ENCODE results near the gene NKRF.

NKRF gene

GRCh38 chrX:119622356-119623232 is 16.4 kb upstream of the NKRF start:
- Histone ChIP-seq H3K36me3 (no peaks in the 10 kb centered on the region; the same call in 1 of the 2 replicates), H3K4me1 (no peaks in the 10 kb centered on the region), H3K4me3 (ENCODE audit: low read depth, low read length) (no peak overlapping the region), H3K9me3 (no peaks in the 10 kb centered on the region), H3K27me3 (no peaks in the 10 kb centered on the region)
- TF ChIP-seq CTCF (IDR thresholded peaks at IDR 0.05; ENCODE audit: low read depth, low read length): no peak
- DNase-seq: no peak

- no peak for DNase-seq
- no peak for TF ChIP-seq CTCF (IDR thresholded peaks at IDR 0.05; ENCODE audit: low read depth, low read length)
- H3K4me3 ChIP-seq (ENCODE audit: low read depth, low read length): no peak overlapping the region
- H3K27me3 ChIP-seq: no peaks in the 10 kb centered on the region
- no peaks in the 10 kb centered on the region for H3K36me3 ChIP-seq
- H3K4me1 ChIP-seq: no peaks in the 10 kb centered on the region
- H3K9me3 ChIP-seq: no peaks in the 10 kb centered on the region
Observed at GRCh38 chrX:119618439-119618838, 12.2 kb upstream of the NKRF start.

- Histone ChIP-seq H3K36me3 (no peaks in the 10 kb centered on the region), H3K4me1 (no peaks in the 10 kb centered on the region), H3K9me3 (no peaks in the 10 kb centered on the region), H3K27me3 (no peaks in the 10 kb centered on the region), H3K4me3 (ENCODE audit: low read depth, low read length) (no peak overlapping the region)
- TF ChIP-seq CTCF (IDR thresholded peaks at IDR 0.05; ENCODE audit: low read depth, low read length): no peak
- DNase-seq: no peak
Observed at GRCh38 chrX:119617517-119618164, 11.4 kb upstream of the NKRF start.

GRCh38 chrX:119614776-119615175 is 8.6 kb upstream of the NKRF start:
- Histone ChIP-seq H3K9me3 (no peaks in the 10 kb centered on the region), H3K27me3 (no peaks in the 10 kb centered on the region), H3K4me3 (ENCODE audit: low read depth, low read length) (no peak overlapping the region), H3K4me1 (no peaks in the 10 kb centered on the region), H3K36me3 (no peaks in the 10 kb centered on the region)
- TF ChIP-seq CTCF (IDR thresholded peaks at IDR 0.05; ENCODE audit: low read depth, low read length): no peak
- DNase-seq: no peak

- Histone ChIP-seq H3K27me3 (no peaks in the 10 kb centered on the region), H3K9me3 (no peaks in the 10 kb centered on the region), H3K36me3 (no peaks in the 10 kb centered on the region; the same call in 1 of the 2 replicates), H3K4me3 (ENCODE audit: low read depth, low read length) (peak overlapping the region; percentile 77), H3K4me1 (no peaks in the 10 kb centered on the region)
- no peak for DNase-seq
- TF ChIP-seq CTCF (IDR thresholded peaks at IDR 0.05; ENCODE audit: low read depth, low read length): no peak
Observed at GRCh38 chrX:119607018-119607389, 780 bp upstream of the NKRF start.

All from BE2C (cell line).